Hepatic stellate cell (primary cell): ENCODE measurements around the gene GPR87.

Source experiments
- DNase-seq: peaks from one replicate; pipeline ENCODE4 v3.0.0; 2011; ENCODE audit warnings: low spot score

GPR87 gene

GRCh38 chr3:151316267-151316991 lies at the start of gene GPR87:
Gene GPR87, minus strand, starts transcription at chr3:151316820. Its CDS starts 16,720 bp downstream, at chr3:151300100.
- no peak for DNase-seq

- no peak for DNase-seq
Measured at GRCh38 chr3:151362751-151363174, 46.1 kb upstream of the GPR87 start.

- DNase-seq, result no peak
Measured at GRCh38 chr3:151357463-151357850, 40.8 kb upstream of the GPR87 start.

GRCh38 chr3:151356794-151357462 lies 40.3 kb upstream of the GPR87 start:
- DNase-seq, result no peak

- no peak for DNase-seq
Measured at GRCh38 chr3:151351648-151352047, 35.0 kb upstream of the GPR87 start.

- no peak for DNase-seq
Measured at GRCh38 chr3:151351219-151351618, 34.6 kb upstream of the GPR87 start.

- no peak for DNase-seq
Measured at GRCh38 chr3:151350656-151351055, 34.0 kb upstream of the GPR87 start.

- no peak for DNase-seq
Measured at GRCh38 chr3:151347432-151347831, 30.8 kb upstream of the GPR87 start.

GRCh38 chr3:151346292-151346691 lies 29.7 kb upstream of the GPR87 start:
- DNase-seq, result no peak

- peak; percentile 15 for DNase-seq
Measured at GRCh38 chr3:151345859-151346258, 29.2 kb upstream of the GPR87 start.

- no peak for DNase-seq
Measured at GRCh38 chr3:151331696-151332095, 15.1 kb upstream of the GPR87 start.

- DNase-seq, result no peak
Measured at GRCh38 chr3:151330899-151331298, 14.3 kb upstream of the GPR87 start.

- no peak for DNase-seq
Measured at GRCh38 chr3:151330379-151330778, 13.8 kb upstream of the GPR87 start.

GRCh38 chr3:151329363-151329762 lies 12.7 kb upstream of the GPR87 start, which contains the start of gene P2RY13:
Gene P2RY13, minus strand, starts transcription at chr3:151329549. Its CDS starts 21 bp downstream, at chr3:151329528.
- no peak for DNase-seq

GRCh38 chr3:151328298-151328995 lies 11.8 kb upstream of the GPR87 start:
- no peak for DNase-seq

- no peak for DNase-seq
Measured at GRCh38 chr3:151327571-151328198, 11.1 kb upstream of the GPR87 start.

- DNase-seq, result no peak
Measured at GRCh38 chr3:151322511-151322910, 5.9 kb upstream of the GPR87 start.

- no peak for DNase-seq
Measured at GRCh38 chr3:151321526-151321925, 4.9 kb upstream of the GPR87 start.

GRCh38 chr3:151320131-151320530 lies 3.5 kb upstream of the GPR87 start:
- no peak for DNase-seq

- no peak for DNase-seq
Measured at GRCh38 chr3:151319628-151320027, 3.0 kb upstream of the GPR87 start.

GRCh38 chr3:151318991-151319390 lies 2.4 kb upstream of the GPR87 start:
- DNase-seq, result no peak

GRCh38 chr3:151318313-151318712 lies 1.7 kb upstream of the GPR87 start:
- DNase-seq, result no peak
